Ishikawa (cell line): ENCODE data around the gene ZNF213.

Source experiments
- CEBPB ChIP-seq: IDR thresholded peaks from 2 replicates; pipeline ENCODE4 v1.6.1; 2012
- CREB1 ChIP-seq: IDR thresholded peaks from 2 replicates; pipeline ENCODE4 v1.6.1; 2012; ENCODE audit warnings: low read depth
- EGR1 ChIP-seq: IDR thresholded peaks from 2 replicates; pipeline ENCODE4 v1.6.1; 2012
- NFIC ChIP-seq: IDR thresholded peaks from 2 replicates; pipeline ENCODE4 v1.6.1; 2012
- ZBTB7A ChIP-seq: IDR thresholded peaks from 2 replicates; pipeline ENCODE4 v1.6.1; 2012; ENCODE audit warnings: low read depth

- TF ChIP-seq CREB1 (no peak), ZBTB7A (no peak), CEBPB (no peak), EGR1 (no peak), NFIC (no peak)
These were observed 17.1 kb downstream of the ZNF213 start for GRCh38 chr16:3152027-3152276.
